LNCaP clone FGC (cell line): ENCODE measurements around the gene DGKA.
A peak's percentile ranks its signal among the peaks of the same experiment; 100 is the strongest.

Source experiments
- DNase-seq: peaks from one replicate; pipeline ENCODE4 v3.0.0-alpha.2; 2011; ENCODE audit warnings: low read depth
- H3K4me3 ChIP-seq: 2 replicates; pipeline ENCODE4 v1.5.1; 2011; ENCODE audit warnings: mild to moderate bottlenecking, low read depth, low read length, control low read depth
- TF ChIP-seq, protein P1 (sequence below): IDR thresholded peaks from 2 replicates; pipeline ENCODE4 v1.5.1; 2012; ENCODE audit warnings: mild to moderate bottlenecking; ENCODE audit not compliant: control insufficient read depth, insufficient read depth; ENCODE audit errors: extremely low read depth

DGKA gene

DNA sequence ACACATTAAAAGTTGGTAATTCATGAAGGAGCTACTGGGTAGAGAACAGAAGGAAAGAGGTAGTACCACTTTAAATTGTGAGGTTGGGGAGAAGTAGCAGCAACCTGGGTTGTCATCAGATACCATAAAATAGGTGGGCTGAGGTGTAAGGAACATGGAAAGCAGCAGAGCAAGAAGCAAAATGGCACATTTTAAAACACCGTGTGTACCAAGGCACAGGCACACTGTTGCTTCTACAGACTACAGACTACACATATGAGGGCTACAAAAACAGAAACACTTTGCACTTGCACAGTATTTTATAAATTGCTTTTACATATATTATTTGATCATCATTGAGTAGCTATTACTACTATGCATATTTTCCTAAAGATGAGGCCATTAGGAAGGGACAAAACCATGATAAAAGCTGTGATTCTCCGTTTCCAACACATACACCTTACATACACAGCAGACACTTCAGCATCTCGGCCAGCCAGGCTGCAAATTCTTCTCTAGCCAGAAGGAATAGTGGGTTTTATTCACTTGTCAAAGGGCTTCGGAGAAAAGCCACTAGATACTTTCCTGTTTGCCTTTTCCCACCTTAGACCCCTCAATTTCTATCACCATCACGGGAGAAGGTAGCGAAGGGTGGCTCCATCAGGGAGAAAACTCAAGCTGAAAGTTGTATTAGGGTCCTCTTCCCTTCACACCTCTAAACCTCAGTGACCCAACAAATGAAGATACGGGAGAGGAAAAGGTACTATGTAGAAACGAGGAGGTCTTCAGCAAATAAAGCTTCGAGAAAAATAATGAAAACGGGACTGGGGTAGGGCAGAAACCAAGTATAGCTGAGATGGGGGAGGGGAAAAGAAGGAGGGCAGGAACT, 4.9 kb upstream of the DGKA start:
- H3K4me3 ChIP-seq: peak overlapping the region; percentile 99
- DNase-seq: no peak
- TF ChIP-seq, protein P1, sequence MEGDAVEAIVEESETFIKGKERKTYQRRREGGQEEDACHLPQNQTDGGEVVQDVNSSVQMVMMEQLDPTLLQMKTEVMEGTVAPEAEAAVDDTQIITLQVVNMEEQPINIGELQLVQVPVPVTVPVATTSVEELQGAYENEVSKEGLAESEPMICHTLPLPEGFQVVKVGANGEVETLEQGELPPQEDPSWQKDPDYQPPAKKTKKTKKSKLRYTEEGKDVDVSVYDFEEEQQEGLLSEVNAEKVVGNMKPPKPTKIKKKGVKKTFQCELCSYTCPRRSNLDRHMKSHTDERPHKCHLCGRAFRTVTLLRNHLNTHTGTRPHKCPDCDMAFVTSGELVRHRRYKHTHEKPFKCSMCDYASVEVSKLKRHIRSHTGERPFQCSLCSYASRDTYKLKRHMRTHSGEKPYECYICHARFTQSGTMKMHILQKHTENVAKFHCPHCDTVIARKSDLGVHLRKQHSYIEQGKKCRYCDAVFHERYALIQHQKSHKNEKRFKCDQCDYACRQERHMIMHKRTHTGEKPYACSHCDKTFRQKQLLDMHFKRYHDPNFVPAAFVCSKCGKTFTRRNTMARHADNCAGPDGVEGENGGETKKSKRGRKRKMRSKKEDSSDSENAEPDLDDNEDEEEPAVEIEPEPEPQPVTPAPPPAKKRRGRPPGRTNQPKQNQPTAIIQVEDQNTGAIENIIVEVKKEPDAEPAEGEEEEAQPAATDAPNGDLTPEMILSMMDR: no peak

DNA sequence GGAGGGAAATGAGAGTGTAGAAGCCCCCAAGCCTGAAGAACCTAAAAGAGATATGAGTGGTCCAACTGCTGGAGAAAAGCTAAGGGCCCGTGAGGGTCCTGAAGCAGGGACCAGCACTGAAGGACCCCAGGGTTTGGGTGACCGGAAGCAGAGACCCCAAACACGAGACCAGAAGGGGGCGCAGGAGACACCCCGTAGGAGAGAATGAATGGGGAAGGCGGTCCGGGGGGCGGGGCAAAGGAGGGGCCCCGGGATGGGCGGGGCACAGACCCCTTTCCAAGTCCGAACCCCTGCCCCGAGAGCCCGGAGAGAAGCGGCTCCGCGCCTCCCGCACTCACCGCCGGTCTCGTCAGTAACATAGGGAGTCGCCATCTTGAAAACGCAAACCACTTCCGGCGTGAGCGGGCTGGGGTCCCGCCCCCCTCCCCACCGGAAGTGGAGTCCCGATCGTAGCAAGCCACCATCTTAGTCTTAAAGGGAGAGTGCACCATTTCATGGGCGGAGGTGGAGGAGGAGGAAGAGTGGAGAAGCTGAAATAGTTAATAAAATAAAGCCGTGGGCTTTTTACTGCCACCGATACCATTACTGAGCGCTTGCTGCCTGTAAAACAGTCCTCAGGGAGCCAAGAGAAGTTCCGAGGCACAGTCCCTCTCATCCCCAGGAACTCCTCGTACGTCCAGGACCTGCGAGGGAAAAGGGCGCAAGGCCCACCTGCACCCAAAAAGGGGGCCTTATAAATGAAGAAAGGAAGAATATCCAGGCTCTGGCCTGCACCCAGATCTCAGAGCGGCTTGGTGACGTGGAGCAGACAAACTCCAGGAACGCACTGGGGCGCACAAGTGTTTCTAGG, 4.0 kb upstream of the DGKA start:
- H3K4me3 ChIP-seq: peak overlapping the region; percentile 99
- TF ChIP-seq, protein P1: peak; percentile 61
- DNase-seq: peak; percentile 80

DNA sequence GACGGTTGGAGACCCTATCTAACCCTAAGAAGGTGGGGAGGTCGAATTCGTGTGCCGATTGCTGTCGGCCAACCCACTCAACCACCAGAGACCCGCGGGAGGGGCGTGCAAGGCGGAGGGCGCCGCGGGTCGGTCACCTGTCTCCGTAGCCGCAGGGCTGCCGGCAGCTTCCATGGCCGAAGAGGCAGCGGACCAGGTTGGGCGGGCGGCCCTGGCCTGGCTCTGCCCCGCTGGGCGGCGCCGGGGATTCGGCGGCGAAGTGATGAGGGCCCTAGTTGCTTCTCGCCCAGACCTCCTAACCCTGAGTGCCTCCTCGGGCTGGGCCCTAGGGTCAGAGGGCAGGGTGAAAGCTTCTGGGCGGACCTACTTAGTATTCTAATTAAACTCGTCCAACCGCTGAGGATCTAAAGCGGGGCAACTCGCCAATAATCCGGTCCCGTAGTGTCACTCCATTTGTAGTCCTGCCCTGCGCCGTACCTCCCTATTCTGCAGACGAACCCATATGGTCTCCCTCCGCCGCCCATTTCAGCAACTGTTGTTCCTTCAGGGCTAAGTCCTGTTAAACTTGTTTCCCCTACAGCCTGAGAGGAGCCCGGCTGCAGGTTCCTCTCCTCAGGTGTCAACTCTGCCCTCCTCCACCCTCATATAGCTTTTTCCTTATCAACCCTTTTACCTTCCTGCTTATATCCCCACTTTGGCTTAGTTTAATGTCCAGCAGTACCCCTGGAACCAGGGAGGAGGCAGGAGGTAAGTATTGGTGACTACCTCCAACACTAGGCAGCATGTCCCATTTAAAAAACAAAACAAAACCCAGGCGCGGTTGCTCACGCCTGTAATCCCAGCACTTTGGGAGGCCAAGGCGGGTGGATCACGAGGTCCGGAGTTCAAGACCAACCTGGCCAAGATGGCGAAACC, 3.1 kb upstream of the DGKA start, which contains the start of gene PYM1:
PYM1 (minus strand) TSS at position 307 of the 915 bp plus-strand sequence; CDS start at position 174, 133 bp downstream.
- TF ChIP-seq, protein P1: no peak
- H3K4me3 ChIP-seq: peak within 1 kb of the TSS; percentile 99
- DNase-seq: peak; percentile 98

DNA sequence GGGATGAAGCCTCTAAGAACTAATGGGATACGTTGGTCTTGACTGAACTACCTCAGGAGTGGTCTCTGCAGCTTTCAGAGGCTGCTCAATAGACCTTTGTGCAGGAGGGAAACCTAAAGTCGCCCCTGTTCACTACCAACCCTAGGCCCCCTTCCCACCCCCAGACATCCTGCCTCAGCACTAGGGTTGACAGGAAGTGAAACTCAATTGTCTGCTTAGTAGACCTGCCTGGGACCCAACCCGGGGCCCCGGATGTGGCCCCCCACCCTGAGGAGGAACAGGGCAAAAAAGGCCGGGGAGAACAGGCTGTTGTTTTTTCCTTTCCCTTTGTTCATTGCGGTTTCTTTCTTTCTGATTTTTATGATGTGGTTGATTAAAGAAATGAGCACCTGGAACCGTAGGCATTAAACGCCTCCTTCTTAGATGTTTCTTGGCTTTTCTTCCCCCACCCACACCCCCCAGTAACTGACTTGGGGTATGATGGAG, 1.6 kb upstream of the DGKA start:
- DNase-seq: no peak
- TF ChIP-seq, protein P1: no peak
- no peak overlapping the region for H3K4me3 ChIP-seq

DNA sequence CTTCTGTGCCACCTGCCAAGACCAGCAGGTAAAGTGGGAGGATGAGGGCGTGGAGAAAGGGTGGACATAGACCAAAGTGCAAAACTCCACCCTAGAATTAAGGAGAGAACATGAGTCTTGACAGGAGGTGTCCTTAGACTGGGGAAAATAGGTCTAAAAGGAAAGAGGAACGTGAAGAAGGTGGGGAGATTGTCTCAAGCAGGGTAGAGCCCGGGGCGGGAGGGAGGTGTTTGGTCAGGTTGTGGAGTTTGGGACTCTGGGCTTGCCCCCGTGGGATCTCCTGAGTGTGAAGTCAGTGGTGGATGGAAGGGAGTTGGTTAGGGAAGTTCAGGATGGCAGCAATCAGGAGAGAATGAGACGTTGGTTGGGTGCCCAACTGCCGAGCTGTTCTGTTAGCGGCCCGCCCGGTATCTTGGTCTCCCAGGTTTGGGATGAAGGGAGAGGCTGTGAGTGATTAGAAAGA, 386 bp downstream of the DGKA start:
- DNase-seq: no peak
- TF ChIP-seq, protein P1: no peak
- peak overlapping the region; percentile 55 for H3K4me3 ChIP-seq
